ENCODE data around the gene GOSR2. TPM values are rescaled to one million over a fixed set of nuclear protein-coding genes. Genes with fewer than 3 reads are reported as not detected.

GOSR2 gene
- total and polyA plus RNA-seq, 2 of the 4 experiments (the other 2 are of a cell fraction), result 63.4 to 75.6 TPM

GRCh38 chr17:46963571-46963970 lies 40.6 kb downstream of the GOSR2 start:
- BruUV-seq (replicated peaks), result no TSS peak
- CTCF ChIA-PET, result no interaction called here
- Histone ChIP-seq H4K8ac (ENCODE audit: low read depth in 2 of 2, low read length in 2 of 2) (no peak overlapping the region), H3K4ac (ENCODE audit: low read depth, low read length) (no peak overlapping the region), H3K36me3 (ENCODE audit: control insufficient read depth, insufficient read depth, low read length) (no peaks in the 10 kb centered on the region), H3K9me3 (ENCODE audit: control insufficient read depth, insufficient read depth, low read length) (peaks cover 2% of the 10 kb centered on the region; the same call in 1 of the 2 replicates), H3K79me1 (ENCODE audit: low read depth in 1 of 2, low read length in 2 of 2) (no peaks in the 10 kb centered on the region), H3K9ac (ENCODE audit: low read depth, low read length) (no peak overlapping the region), H3K56ac (ENCODE audit: extremely low read depth, insufficient read depth, low read length) (no peak overlapping the region), H2AK9ac (replicated peaks; ENCODE audit: low read depth, low read length, poor library complexity) (no peak overlapping the region), H2AFZ (replicated peaks; ENCODE audit: low read length, poor library complexity) (no peak overlapping the region), H2BK20ac (ENCODE audit: low read depth, low read length) (no peak overlapping the region), H4K20me1 (ENCODE audit: insufficient read depth, low read length) (no peaks in the 10 kb centered on the region), H3K14ac (replicated peaks; ENCODE audit: low read depth, low read length) (no peak overlapping the region), H3K4me1 (ENCODE audit: control insufficient read depth, insufficient read depth, low read length) (peaks cover 4% of the 10 kb centered on the region), H3K27ac (ENCODE audit: insufficient read depth, low read length) (no peak overlapping the region), H4K91ac (ENCODE audit: insufficient read depth, low read depth, low read length) (no peak overlapping the region), H2BK120ac (ENCODE audit: low read depth, low read length) (no peak overlapping the region), H2BK5ac (ENCODE audit: low read depth, low read length, poor library complexity, severe bottlenecking) (no peak overlapping the region), H3K4me3 (ENCODE audit: insufficient read depth, low read depth, low read length) (no peak overlapping the region), H3K9me1 (ENCODE audit: insufficient read depth, low read length) (peaks cover 3% of the 10 kb centered on the region; the same call in 1 of the 2 replicates), H4K5ac (ENCODE audit: low read depth, low read length) (no peak overlapping the region), H3K18ac (ENCODE audit: low read depth, low read length) (no peak overlapping the region), H3K27me3 (ENCODE audit: control insufficient read depth, insufficient read depth, low read length) (peaks cover 23% of the 10 kb centered on the region), H2AK5ac (ENCODE audit: low read depth, low read length) (no peak overlapping the region), H3K4me2 (ENCODE audit: low read depth, low read length) (no peak overlapping the region), H2BK15ac (ENCODE audit: low read depth, low read length) (no peak overlapping the region), H3K23ac (ENCODE audit: low read depth, low read length) (no peak overlapping the region)
- dilution Hi-C loops (cut with HindIII; ENCODE audit: low sequenced_read_pairs, unreplicated experiment), result no loop called here
- TF ChIP-seq POLR2A (IDR thresholded peaks at IDR 0.05; ENCODE audit: low read depth, low read length), result no peak
- TF ChIP-seq MAZ (IDR thresholded peaks at IDR 0.05; ENCODE audit: borderline replicate concordance, low read depth, low read length), result no peak
- no peak for TF ChIP-seq CTCF (conservative IDR thresholded peaks at IDR 0.05; ENCODE audit: low read depth, low read length)
- no peak for TF ChIP-seq NFE2L2 (IDR thresholded peaks at IDR 0.05; ENCODE audit: low read depth, low read length)
- TF ChIP-seq MAFK (IDR thresholded peaks at IDR 0.05; ENCODE audit: low read depth, low read length), result no peak
- TF ChIP-seq RFX5 (IDR thresholded peaks at IDR 0.05; ENCODE audit: low read depth, low read length), result no peak
- no peak for TF ChIP-seq FOS (IDR thresholded peaks at IDR 0.05; ENCODE audit: low read depth, low read length)
- no peak for TF ChIP-seq MXI1 (IDR thresholded peaks at IDR 0.05; ENCODE audit: borderline replicate concordance, low read depth, low read length)
- TF ChIP-seq CHD1 (IDR thresholded peaks at IDR 0.05; ENCODE audit: low read depth, low read length), result no peak
- TF ChIP-seq, protein P1, sequence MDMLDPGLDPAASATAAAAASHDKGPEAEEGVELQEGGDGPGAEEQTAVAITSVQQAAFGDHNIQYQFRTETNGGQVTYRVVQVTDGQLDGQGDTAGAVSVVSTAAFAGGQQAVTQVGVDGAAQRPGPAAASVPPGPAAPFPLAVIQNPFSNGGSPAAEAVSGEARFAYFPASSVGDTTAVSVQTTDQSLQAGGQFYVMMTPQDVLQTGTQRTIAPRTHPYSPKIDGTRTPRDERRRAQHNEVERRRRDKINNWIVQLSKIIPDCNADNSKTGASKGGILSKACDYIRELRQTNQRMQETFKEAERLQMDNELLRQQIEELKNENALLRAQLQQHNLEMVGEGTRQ (IDR thresholded peaks at IDR 0.05; ENCODE audit: low read depth, low read length), result no peak
- TF ChIP-seq BHLHE40 (IDR thresholded peaks at IDR 0.05; ENCODE audit: low read depth, low read length), result no peak
- no peak for TF ChIP-seq CEBPB (IDR thresholded peaks at IDR 0.05; ENCODE audit: low read depth, low read length)
- TF ChIP-seq RAD21 (IDR thresholded peaks at IDR 0.05; ENCODE audit: low read length), result no peak
- TF ChIP-seq ELK1 (IDR thresholded peaks at IDR 0.05; ENCODE audit: borderline replicate concordance, low read depth, low read length), result no peak
- no peak for TF ChIP-seq RCOR1 (IDR thresholded peaks at IDR 0.05; ENCODE audit: insufficient replicate concordance, low read length)
- TF ChIP-seq SMC3 (IDR thresholded peaks at IDR 0.05; ENCODE audit: low read depth, low read length), result no peak
- ATAC-seq (ENCODE audit: low read depth) (no peak), DNase-seq (no peak)
- WGBS, 2 experiments (ENCODE audit: extremely low coverage in 2 of 2, insufficient read length in 1 of 2), result no CpG with 5 or more reads among the region's 2 CpGs
- intact Hi-C loops (cut with micrococcal nuclease), result loop anchor here (5.0 kb wide), 1 partner anchor 39 kb away; no protein-coding TSS in a partner anchor
- POLR2A ChIA-PET (ENCODE audit: unreplicated experiment), result no interaction called here
- in situ Hi-C loops (cut with MboI; ENCODE audit: low sequenced_read_pairs), result no loop called here
